GM10266 (cell line): ENCODE results near the gene URI1.

Source experiments
- DNase-seq: peaks from one replicate; pipeline ENCODE4 v3.0.0; 2012; ENCODE audit errors: extremely low spot score
- TF ChIP-seq, protein P1 (sequence below): IDR thresholded peaks from 2 replicates; pipeline ENCODE4 v1.5.1; 2012; ENCODE audit warnings: mild to moderate bottlenecking, low read depth; ENCODE audit not compliant: control insufficient read depth, insufficient read depth; ENCODE audit errors: missing control alignments

URI1 gene

DNA sequence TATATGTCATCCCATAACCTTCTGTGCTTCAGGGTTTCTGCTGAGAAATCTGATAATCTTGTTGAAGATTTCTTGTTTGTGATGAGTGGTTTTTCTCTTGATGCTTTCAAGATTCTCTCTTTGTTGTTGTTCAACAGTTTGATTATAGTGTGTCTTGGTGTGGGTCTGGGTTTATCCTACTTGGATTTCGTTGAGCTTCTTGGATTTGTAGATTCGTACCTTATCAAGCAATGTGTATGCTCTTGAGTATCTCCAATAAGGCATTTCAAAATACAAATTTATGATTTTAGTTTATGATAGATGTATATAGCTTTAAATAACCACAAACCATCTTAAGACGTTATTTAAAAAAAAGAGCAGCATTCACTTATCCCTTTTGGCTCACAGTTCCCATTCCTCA is 57.5 kb downstream of the URI1 start:
- TF ChIP-seq, protein P1, sequence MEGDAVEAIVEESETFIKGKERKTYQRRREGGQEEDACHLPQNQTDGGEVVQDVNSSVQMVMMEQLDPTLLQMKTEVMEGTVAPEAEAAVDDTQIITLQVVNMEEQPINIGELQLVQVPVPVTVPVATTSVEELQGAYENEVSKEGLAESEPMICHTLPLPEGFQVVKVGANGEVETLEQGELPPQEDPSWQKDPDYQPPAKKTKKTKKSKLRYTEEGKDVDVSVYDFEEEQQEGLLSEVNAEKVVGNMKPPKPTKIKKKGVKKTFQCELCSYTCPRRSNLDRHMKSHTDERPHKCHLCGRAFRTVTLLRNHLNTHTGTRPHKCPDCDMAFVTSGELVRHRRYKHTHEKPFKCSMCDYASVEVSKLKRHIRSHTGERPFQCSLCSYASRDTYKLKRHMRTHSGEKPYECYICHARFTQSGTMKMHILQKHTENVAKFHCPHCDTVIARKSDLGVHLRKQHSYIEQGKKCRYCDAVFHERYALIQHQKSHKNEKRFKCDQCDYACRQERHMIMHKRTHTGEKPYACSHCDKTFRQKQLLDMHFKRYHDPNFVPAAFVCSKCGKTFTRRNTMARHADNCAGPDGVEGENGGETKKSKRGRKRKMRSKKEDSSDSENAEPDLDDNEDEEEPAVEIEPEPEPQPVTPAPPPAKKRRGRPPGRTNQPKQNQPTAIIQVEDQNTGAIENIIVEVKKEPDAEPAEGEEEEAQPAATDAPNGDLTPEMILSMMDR, result no peak
- DNase-seq, result no peak

DNA sequence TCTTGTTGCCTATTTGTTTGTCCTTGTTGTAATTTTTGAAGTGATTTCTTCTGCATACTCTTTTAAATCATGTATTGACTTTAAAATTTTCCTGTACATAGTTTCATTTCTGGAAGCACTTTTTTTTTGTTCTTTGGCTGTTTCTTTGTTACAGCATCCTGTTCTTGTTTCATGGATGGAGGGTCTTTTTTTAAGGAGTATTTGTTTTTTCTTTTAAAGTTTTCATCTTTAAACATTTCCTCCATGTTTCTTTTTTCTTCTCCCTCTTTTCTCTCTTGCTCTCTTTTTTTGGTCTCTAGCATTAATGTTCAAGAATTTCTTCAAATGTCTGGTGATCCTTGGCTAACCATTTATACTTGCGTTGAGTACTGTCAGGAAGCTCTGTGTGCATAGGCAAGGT is 58.8 kb downstream of the URI1 start:
- TF ChIP-seq, protein P1, result no peak
- no peak for DNase-seq

DNA sequence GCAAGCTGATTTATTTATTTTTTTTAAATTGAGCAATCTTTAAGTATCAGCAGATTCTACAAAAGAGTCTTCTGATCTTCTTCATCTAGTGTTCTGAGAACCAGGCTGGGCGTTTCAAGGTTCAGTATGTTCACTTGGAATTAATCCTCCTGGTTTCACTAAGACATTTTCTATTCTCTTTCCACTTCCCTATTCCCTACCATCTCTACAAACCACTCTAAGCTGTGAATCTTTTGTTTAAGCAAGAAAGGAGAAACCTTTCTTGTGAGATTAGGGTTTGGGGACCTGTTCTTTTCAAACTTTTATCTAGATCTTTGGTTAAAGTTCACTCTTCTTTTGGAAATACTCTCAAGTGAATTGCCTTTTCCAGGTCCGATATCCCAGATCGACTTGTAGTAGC is 59.3 kb downstream of the URI1 start:
- TF ChIP-seq, protein P1, result no peak
- no peak for DNase-seq

DNA sequence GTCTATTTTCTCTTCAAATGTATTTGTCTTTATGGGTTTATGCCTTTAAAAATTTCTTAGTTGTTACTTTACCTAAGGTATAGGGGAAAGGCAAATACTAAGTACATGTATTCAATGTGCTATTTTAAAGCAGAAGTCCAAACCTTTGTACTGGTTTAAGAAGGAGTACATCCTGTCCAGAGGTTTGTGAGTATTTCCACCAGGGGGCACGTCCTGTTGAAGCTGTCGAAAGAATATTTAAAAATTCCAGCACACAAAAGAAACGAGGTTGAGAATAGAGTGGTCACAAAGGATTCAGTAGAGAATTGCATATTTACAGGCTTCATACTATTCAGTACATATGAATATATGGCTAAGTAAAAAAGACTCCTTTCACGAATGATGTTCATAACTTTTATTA is 59.8 kb downstream of the URI1 start:
- TF ChIP-seq, protein P1, result no peak

GRCh38 chr19:30003866-30004265 is 61.8 kb downstream of the URI1 start:
- TF ChIP-seq, protein P1, result no peak
- no peak for DNase-seq

More for the DNA sequence above, 59.8 kb downstream of the URI1 start:
- no peak for DNase-seq

GRCh38 chr19:30004403-30004802 is 62.4 kb downstream of the URI1 start:
- TF ChIP-seq, protein P1, result no peak
- DNase-seq, result no peak

GRCh38 chr19:30006207-30006606 is 64.2 kb downstream of the URI1 start:
- no peak for DNase-seq
- TF ChIP-seq, protein P1, result no peak
